Measurements from ENCODE around the gene RGS7.

- TF ChIP-seq CTCF (conservative IDR thresholded peaks at IDR 0.05; ENCODE audit: low read length) (no peak), EZH2phosphoT487 (IDR thresholded peaks at IDR 0.05; ENCODE audit: borderline replicate concordance) (no peak)
These were observed 468.3 kb downstream of the RGS7 start for GRCh38 chr1:240888787-240889048.
